G401 (cell line): ENCODE measurements around the gene USP43. TPM values are rescaled to one million over a fixed set of nuclear protein-coding genes. Genes with fewer than 3 reads are reported as not detected.
A peak's percentile ranks its signal among the peaks of the same experiment; 100 is the strongest.

Experiments used
- DNase-seq: peaks from one replicate; pipeline ENCODE4 v3.0.0-alpha.2; 2015; ENCODE audit warnings: low spot score
- in situ Hi-C: cut with HindIII; loops from 2 replicates; pipeline ENCODE4 v1.10.0; 2016; ENCODE audit warnings: low sequenced_read_pairs, mixed read lengths
- total RNA-seq: library from RNA; depleted of rRNA; stranded (reverse); fragments of >200 nt; shearing (Covaris generic); gene quantifications from 2 replicates; pipeline ENCODE4 v1.2.3, GENCODE V29; 2014; rRNA removed

USP43 gene
- total RNA-seq, 1 experiment from 2014 or later: 3.0 TPM

DNA sequence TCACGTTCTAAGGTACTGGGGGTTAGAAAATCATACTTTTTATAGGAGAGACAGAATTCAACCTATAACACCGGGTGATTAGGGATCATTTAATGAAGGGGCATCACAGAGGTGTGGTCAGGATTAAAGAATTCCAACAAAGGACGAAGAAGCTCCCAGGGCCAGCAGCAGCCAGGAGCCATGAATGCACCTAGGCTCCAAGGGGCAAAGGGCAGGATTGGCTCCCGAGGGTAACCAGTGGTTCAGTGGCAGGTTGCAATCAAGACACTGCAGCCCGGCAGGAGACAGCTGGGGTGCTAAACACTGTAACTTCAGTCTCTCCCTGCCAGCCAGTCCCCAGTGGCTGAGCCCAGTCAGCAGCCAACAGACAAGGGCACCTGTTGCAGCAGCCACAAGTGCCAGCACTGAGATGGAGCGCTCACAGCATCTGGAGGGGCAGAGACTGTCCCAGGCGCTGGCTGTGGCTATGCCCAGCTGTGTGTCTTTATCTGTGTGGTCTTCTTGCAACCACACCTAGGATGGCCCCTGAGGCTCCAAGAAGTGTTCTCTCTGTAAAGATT lies 122.2 kb downstream of the USP43 start:
- in situ Hi-C loops: no loop called here
- no peak for DNase-seq

DNA sequence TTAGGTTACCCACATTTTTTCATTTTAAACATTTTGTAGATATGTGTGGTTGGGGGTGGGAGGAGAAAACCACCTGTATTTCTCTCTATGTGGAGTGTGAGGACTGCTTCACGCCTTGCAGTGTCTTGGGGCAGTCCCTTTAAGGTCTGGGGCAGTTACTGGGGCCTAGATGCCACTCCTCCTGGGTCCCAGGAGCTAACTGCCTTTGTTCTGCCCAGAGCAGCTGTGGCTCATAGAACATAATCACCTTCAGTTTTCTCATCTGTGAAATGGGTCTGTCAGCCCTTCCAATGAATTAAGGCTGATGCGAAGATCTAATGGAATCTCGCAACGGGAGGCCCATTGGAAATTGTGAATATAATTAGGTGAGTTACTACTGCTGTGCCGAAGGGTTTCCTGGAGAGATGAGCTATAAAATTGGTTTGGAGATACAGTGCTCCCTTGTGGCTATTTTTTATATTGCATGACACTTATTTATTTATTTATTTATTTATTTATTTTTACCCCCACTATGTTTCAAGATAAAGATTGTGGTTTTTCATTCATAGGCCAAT lies 123.1 kb downstream of the USP43 start:
- in situ Hi-C loops: no loop called here
- DNase-seq: peak; percentile 27

DNA sequence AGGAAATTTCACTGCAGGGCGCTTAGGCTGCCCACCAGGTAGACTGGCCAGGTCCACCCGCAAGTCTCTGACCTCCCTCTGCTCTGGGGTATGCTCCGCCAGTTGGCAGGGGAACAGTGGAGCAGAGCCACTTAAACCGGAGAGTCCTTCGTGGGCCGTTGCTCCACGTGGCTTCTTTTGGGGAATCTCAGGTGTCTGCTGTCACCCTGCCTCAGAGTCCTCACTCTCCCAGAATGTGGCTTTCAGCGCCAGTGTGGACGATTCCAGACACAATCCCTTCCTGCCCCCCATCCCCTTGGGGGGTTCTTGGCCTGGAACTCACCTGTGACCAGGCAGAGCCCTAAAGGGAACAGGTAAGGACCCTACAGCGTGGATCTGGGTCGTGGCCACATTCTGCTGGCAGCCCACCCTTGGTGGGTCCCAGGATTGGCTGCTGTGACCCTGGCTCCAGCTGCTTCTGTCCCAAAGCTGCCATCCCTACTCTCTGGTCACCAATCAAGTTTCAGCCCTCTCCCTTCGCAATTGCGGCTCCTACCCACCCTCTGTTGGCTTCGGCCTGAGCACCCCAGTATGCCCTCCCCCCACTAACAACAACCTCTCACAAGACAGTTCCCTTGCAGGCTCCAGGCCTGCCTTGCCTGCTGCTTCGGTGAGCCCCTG lies 123.8 kb downstream of the USP43 start:
- no peak for DNase-seq
- in situ Hi-C loops: no loop called here

DNA sequence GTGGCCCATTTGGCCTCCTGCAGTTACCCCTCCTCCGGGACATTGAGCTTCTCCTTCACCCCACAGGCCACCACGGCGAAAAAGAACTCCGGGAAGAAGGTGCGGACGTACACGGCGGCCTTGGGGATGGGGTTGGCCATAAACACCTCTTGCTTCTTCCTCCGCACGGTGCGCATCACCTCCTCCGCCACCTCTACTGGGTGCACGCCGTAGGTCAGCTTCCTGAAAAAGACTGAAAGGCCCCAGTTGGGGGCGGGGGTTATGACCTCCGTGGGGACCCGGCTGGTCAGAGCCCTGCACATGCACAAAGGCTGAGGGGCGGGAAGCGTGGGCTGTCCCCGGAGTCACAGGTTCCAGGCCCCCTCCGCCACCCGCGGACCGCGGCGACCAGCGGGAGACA lies 126.1 kb downstream of the USP43 start:
- DNase-seq: no peak
- in situ Hi-C loops: no loop called here

DNA sequence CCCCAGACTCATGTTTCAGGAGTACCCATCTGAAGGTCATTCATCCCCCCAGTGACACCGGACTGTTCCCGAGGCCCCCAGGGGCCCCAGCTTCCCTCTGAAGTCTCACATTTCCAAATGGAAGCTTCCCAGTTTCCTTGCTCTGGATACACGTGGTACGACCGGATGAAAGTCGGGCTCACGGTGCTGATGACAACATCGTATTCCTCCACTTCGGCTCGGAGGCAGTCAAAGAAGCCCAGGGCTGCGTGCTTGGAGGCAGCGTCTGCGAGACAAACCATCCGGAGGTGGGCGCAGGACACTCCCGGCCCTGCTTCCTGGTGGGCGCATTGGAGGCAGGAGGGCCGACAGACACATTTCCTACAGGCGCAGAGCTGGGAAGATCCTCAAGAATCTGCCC lies 127.3 kb downstream of the USP43 start:
- DNase-seq: no peak
- in situ Hi-C loops: no loop called here

DNA sequence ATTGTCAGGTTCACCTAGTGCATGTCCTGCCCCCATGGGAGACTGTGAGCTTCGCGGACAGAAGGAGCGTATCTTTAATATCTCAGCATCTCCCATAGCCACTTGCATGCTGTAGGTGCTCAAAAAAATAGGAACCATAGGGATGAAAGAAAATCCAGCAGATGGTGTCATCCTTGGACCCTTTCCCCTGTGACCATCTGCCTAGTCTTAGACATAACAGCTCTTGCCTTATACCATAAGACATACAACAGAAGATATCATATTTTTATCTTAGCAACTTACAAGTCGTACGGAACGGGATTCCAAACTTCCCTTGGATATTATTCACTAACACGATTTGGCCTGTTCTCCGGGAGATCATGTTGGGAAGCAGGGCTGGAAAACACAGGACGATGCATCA lies 131.6 kb downstream of the USP43 start:
- in situ Hi-C loops: no loop called here

More for the DNA sequence above, 131.6 kb downstream of the USP43 start:
- no peak for DNase-seq

Other genes starting within 250 kb of the USP43 start
- 92.6 and 95.8 TPM in 2 replicates for gene STX8, start 69.7 kb upstream of the USP43 start, total RNA-seq
- not detected in 2 replicates for gene CFAP52, start 68.9 kb upstream of the USP43 start, total RNA-seq
- gene DHRS7C, start 146.1 kb downstream of the USP43 start, total RNA-seq: not detected in 2 replicates
- gene GSG1L2, start 176.6 kb downstream of the USP43 start, total RNA-seq: not detected in 2 replicates
- not detected in 2 replicates for gene GLP2R, start 180.4 kb downstream of the USP43 start, total RNA-seq